Measurements from ENCODE around the gene RIPPLY3. TPM values are rescaled to one million over a fixed set of nuclear protein-coding genes. Genes with fewer than 3 reads are reported as not detected.
"Not testable (repeated sequence)": the region's sequence is repeated elsewhere in the genome, so short reads cannot be mapped to it uniquely, and the experiment has no call there.

RIPPLY3 gene
- total and polyA plus RNA-seq, 9 donors, result not detected

DNA sequence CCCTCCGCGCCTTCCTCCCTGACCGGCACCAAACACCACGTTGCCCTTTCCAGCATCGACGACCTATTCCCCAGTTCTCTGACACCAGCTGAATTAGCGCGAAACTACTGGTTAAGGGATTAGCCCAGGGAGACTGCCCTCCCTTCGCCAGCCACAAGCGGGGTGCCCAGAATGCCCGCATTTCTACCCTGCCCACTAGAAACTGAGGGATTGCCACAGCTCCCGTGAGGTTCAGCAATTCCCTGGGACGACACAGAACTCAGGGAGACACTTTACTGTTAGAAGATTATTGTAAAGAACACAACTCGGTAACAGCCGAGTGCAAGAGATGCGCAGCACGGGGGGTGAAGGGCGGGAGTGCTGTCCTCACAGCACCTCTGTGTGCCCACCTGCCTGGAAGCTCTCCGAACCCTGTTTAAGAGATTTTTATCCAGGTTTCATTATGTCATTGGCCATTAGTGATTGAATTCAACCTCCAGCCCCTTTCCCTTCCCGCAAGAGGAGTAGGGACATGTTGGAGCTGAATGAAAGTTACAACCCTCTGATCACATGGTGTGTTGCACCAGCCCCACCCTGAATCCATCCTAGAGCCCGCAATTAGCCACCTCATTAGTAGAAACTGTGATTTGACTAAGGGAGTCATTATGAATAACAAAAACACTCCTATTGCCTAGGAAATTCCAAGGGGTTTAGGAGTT lies 15.8 kb upstream of the RIPPLY3 start:
- Histone ChIP-seq H3K27me3 (no peaks in the 10 kb centered on the region), H3K36me3 (no peaks in the 10 kb centered on the region), H3K9me3 (no peaks in the 10 kb centered on the region), H3K4me1 (ENCODE audit: insufficient read depth) (no peaks in the 10 kb centered on the region), H3K27ac (peak overlapping the region; percentile 83 to 84), H3K4me3 (peak overlapping the region; percentile 74)
- TF ChIP-seq, protein P1, sequence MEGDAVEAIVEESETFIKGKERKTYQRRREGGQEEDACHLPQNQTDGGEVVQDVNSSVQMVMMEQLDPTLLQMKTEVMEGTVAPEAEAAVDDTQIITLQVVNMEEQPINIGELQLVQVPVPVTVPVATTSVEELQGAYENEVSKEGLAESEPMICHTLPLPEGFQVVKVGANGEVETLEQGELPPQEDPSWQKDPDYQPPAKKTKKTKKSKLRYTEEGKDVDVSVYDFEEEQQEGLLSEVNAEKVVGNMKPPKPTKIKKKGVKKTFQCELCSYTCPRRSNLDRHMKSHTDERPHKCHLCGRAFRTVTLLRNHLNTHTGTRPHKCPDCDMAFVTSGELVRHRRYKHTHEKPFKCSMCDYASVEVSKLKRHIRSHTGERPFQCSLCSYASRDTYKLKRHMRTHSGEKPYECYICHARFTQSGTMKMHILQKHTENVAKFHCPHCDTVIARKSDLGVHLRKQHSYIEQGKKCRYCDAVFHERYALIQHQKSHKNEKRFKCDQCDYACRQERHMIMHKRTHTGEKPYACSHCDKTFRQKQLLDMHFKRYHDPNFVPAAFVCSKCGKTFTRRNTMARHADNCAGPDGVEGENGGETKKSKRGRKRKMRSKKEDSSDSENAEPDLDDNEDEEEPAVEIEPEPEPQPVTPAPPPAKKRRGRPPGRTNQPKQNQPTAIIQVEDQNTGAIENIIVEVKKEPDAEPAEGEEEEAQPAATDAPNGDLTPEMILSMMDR (IDR thresholded peaks at IDR 0.05), result no peak
- TF ChIP-seq EP300 (IDR thresholded peaks at IDR 0.05), result no peak
- TF ChIP-seq POLR2A (IDR thresholded peaks at IDR 0.05), result no peak
- WGBS, 3 donors, result 68 to 73% (median 73%) methylated on average over 21 of the region's 21 CpGs
- DNase-seq, result no peak
- intact Hi-C loops (cut with DNase I), result no loop called here

DNA sequence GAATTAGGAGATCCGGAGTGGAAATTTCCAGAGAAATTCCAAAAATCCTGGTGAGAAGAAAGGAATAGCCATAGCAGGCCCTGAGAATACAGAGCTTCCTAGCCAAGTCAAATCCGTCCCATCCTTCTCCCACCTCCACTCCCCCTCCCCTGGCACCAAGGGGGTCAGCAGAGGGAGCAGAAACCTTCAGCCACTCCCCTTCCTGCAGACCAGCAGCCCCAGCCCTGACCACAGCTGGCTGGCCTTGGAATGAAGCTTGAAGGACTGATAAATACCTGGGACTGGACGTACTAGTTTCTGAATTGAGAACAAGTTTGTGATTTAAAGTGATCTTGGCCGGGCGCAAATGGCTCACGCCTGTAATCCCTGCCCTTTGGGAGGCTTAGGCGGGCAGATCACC lies 13.8 kb upstream of the RIPPLY3 start:
- WGBS, 3 donors, result 26 to 58% (median 42%) methylated on average over 7 of the region's 7 CpGs
- H3K9me3 ChIP-seq, result no peaks in the 10 kb centered on the region
- intact Hi-C loops (cut with DNase I), result no loop called here
- no peak overlapping the region for H3K4me3 ChIP-seq
- TF ChIP-seq, protein P1 (IDR thresholded peaks at IDR 0.05), result no peak
- TF ChIP-seq POLR2A (IDR thresholded peaks at IDR 0.05) (no peak), EP300 (IDR thresholded peaks at IDR 0.05) (no peak)
- DNase-seq, result peak in 1 of 5 donors; percentile 33
- no peaks in the 10 kb centered on the region for H3K4me1 ChIP-seq (ENCODE audit: insufficient read depth)
- H3K27ac ChIP-seq, result no peak overlapping the region
- H3K27me3 ChIP-seq, result no peaks in the 10 kb centered on the region
- no peaks in the 10 kb centered on the region for H3K36me3 ChIP-seq

DNA sequence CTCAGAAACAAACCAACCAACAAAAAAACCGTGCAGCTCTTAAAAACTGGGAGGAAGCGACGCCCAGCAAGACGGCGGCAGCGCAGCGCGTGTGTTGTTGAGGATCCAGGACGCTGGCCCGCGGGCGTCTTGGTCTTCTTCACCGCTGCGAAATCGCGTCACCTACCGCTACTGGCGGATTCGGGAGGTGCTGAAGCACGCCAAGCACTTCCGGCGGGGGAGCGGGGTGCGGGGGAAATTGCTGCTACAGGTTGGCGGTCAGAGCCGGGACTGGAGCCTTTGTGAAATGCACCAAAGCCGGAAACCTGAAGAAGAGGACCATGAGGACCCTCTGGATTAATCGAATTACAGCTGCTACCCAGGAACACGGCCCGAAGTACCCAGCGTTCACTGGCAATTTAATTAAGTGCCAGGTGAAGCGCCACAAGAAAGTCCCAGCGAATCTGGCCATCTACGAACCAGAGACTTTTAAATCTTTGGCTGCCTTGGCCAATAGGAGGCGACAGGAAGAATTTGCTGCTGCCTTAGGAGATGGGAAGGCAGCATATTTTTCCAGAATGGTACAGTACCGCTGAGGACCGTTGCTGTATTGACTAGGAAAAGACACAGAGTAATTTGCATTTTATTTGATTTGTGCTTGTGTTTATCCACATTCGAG lies 11.9 kb upstream of the RIPPLY3 start:
- Histone ChIP-seq H3K27me3 (no peaks in the 10 kb centered on the region), H3K27ac (no peak overlapping the region), H3K4me1 (ENCODE audit: insufficient read depth) (no peaks in the 10 kb centered on the region), H3K36me3 (no peaks in the 10 kb centered on the region), H3K9me3 (no peaks in the 10 kb centered on the region), H3K4me3 (no peak overlapping the region)
- 36 to 55% (median 50%) methylated on average over 38 of the region's 38 CpGs for WGBS, 3 donors
- intact Hi-C loops (cut with DNase I), result no loop called here
- TF ChIP-seq, protein P1 (IDR thresholded peaks at IDR 0.05), result no peak
- TF ChIP-seq EP300 (IDR thresholded peaks at IDR 0.05), result no peak
- no peak for TF ChIP-seq POLR2A (IDR thresholded peaks at IDR 0.05)
- DNase-seq, result no peak

DNA sequence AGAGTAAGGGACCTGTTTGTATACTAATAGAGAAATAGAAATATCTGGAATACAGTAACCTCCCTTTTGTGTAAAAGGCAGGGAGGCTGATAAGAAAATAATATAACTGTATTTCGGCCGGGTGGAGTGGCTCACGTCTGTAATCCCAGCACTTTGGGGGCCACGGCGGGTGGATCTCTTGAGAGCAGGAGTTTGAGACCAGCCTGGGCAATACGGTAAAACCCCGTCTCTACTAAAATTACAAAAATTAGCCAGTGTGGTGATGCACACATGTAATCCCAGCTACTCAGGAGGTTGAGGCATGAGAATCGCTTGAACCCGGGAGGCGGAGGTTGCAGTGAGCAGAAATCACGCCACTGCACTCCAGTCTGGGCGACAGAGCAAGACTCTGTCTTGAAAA lies 11.2 kb upstream of the RIPPLY3 start:
- H3K4me3 ChIP-seq; H3K9me3 ChIP-seq; H3K36me3 ChIP-seq; intact Hi-C loops (cut with DNase I); DNase-seq; H3K27ac ChIP-seq; H3K27me3 ChIP-seq; H3K4me1 ChIP-seq (ENCODE audit: insufficient read depth): not testable (repeated sequence)
- WGBS, 3 donors, result 92 to 96% (median 92%) methylated on average over 12 of the region's 12 CpGs
